Type B pancreatic cell (in vitro differentiated cells): ENCODE data around the gene SLC29A3. TPM values are rescaled to one million over a fixed set of nuclear protein-coding genes. Genes with fewer than 3 reads are reported as not detected.
"Not testable (repeated sequence)": the region's sequence is repeated elsewhere in the genome, so short reads cannot be mapped to it uniquely, and the experiment has no call there.

ENCODE experiments used
- DNase-seq: peaks from one replicate; pipeline ENCODE4 v3.0.0; 2021; ENCODE audit warnings: mixed read lengths; ENCODE audit not compliant: unreplicated experiment; ENCODE audit errors: extremely low spot score
- H3K27ac Mint-ChIP-seq: 2 replicates; pipeline ENCODE4 v1.8.0; 2021; ENCODE audit warnings: mild to moderate bottlenecking, mixed read lengths
- H3K27me3 Mint-ChIP-seq: 2 replicates; pipeline ENCODE4 v1.8.0; 2021; ENCODE audit warnings: mixed read lengths
- H3K36me3 Mint-ChIP-seq: 2 replicates; pipeline ENCODE4 v1.8.0; 2021; ENCODE audit warnings: mixed read lengths
- H3K4me1 Mint-ChIP-seq: one replicate; pipeline ENCODE4 v1.8.0; 2021; ENCODE audit warnings: mixed read lengths; ENCODE audit not compliant: unreplicated experiment
- H3K4me3 Mint-ChIP-seq: 2 replicates; pipeline ENCODE4 v1.8.0; 2021; ENCODE audit warnings: mild to moderate bottlenecking, mixed read lengths
- H3K9me3 Mint-ChIP-seq: 2 replicates; pipeline ENCODE4 v1.8.0; 2021; ENCODE audit warnings: mixed read lengths
- CTCF ChIP-seq: fragments of 200-600 bp; sonication (generic); conservative IDR thresholded peaks from 2 replicates; pipeline ENCODE4 v1.5.0; 2021; ENCODE audit warnings: antibody characterized with exemption, mild to moderate bottlenecking
- total RNA-seq: library from RNA; stranded (reverse); gene quantifications from 2 replicates; pipeline ENCODE4 v1.2.1, GENCODE V29; 2021; ENCODE audit warnings: low replicate concordance

SLC29A3 gene
- total RNA-seq, 1 donor from 2014 or later, result 8.8 TPM

- Mint-ChIP-seq H3K27me3 (no peaks in the 10 kb centered on the region), H3K27ac (no peak overlapping the region), H3K36me3 (no peaks in the 10 kb centered on the region), H3K4me1 (peaks cover 43% of the 10 kb centered on the region), H3K9me3 (no peaks in the 10 kb centered on the region), H3K4me3 (no peak overlapping the region)
- no peak for TF ChIP-seq CTCF
- no peak for DNase-seq
Measured at GRCh38 chr10:71272056-71272771, 46.8 kb upstream of the SLC29A3 start.

- DNase-seq, H3K27me3 Mint-ChIP-seq: not testable (repeated sequence)
- peaks cover 43% of the 10 kb centered on the region for H3K4me1 Mint-ChIP-seq
Measured at GRCh38 chr10:71272974-71273373, 46.1 kb upstream of the SLC29A3 start.

GRCh38 chr10:71273506-71273905, 45.6 kb upstream of the SLC29A3 start:
- H3K27me3 Mint-ChIP-seq, result no peaks in the 10 kb centered on the region
- no peak overlapping the region for H3K4me3 Mint-ChIP-seq

More at GRCh38 chr10:71272974-71273373, 46.1 kb upstream of the SLC29A3 start:
- H3K27ac Mint-ChIP-seq, H3K36me3 Mint-ChIP-seq, H3K4me3 Mint-ChIP-seq, H3K9me3 Mint-ChIP-seq: not testable (repeated sequence)

GRCh38 chr10:71274901-71275796, 43.9 kb upstream of the SLC29A3 start:
- H3K27ac Mint-ChIP-seq, result no peak overlapping the region
- H3K9me3 Mint-ChIP-seq, result no peaks in the 10 kb centered on the region
- H3K4me3 Mint-ChIP-seq, result no peak overlapping the region
- H3K36me3 Mint-ChIP-seq, result no peaks in the 10 kb centered on the region
- no peak for TF ChIP-seq CTCF
- H3K27me3 Mint-ChIP-seq, result no peaks in the 10 kb centered on the region
- peaks cover 24% of the 10 kb centered on the region for H3K4me1 Mint-ChIP-seq
- DNase-seq, result no peak

More at GRCh38 chr10:71273506-71273905, 45.6 kb upstream of the SLC29A3 start:
- DNase-seq, result no peak
- H3K4me1 Mint-ChIP-seq, result peaks cover 38% of the 10 kb centered on the region
- H3K36me3 Mint-ChIP-seq, result no peaks in the 10 kb centered on the region
- no peak overlapping the region for H3K27ac Mint-ChIP-seq
- TF ChIP-seq CTCF, result no peak
- H3K9me3 Mint-ChIP-seq, result no peaks in the 10 kb centered on the region

GRCh38 chr10:71276873-71277272, 42.2 kb upstream of the SLC29A3 start:
- no peak overlapping the region for H3K27ac Mint-ChIP-seq
- H3K4me3 Mint-ChIP-seq, result no peak overlapping the region
- no peaks in the 10 kb centered on the region for H3K36me3 Mint-ChIP-seq
- no peaks in the 10 kb centered on the region for H3K27me3 Mint-ChIP-seq
- H3K9me3 Mint-ChIP-seq, result no peaks in the 10 kb centered on the region
- no peak for TF ChIP-seq CTCF
- H3K4me1 Mint-ChIP-seq, result peaks cover 17% of the 10 kb centered on the region
- DNase-seq, result no peak
